ENCODE results near the gene TKTL2. TPM values are rescaled to one million over a fixed set of nuclear protein-coding genes. Genes with fewer than 3 reads are reported as not detected.

The TKTL2 gene
- total RNA-seq, 3 donors from 2014 or later (not counting 1 experiment from before 2014, with no cell fraction given) = not detected

DNA sequence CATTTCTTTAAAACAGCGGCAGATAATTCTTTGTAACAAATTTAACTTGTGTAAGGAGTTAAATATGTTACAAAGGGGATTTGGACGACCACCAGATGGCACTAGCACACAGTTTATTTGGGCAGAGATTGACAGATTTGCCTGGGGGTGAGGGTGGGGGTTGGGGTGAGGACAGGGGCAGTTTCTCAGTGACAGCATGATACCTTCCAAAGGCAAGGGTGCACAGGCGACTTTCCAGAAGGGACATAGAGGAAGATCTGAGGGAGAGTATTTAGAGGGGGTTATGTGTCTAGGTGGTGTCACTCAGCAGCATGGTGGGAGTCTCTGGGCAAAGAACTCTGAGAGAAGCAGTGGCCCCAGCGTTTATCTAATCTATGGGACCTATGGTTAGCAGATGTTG is 11.4 kb upstream of the TKTL2 start:
- Mint-ChIP-seq H3K4me1 (no peaks in the 10 kb centered on the region), H3K9me3 (no peaks in the 10 kb centered on the region), H3K27ac (no peak overlapping the region), H3K4me3 (no peak overlapping the region), H3K36me3 (no peaks in the 10 kb centered on the region), H3K27me3 (ENCODE audit: low read depth in 2 of 2) (peaks cover 0 to 3% of the 10 kb centered on the region in 2 donors)
- Histone ChIP-seq H3K36me3 (ENCODE audit: control insufficient read depth, insufficient read depth, low read length) (no peaks in the 10 kb centered on the region), H3K4me3 (ENCODE audit: low read length) (no peak overlapping the region), H3K4me1 (ENCODE audit: control insufficient read depth, insufficient read depth, low read length) (no peaks in the 10 kb centered on the region), H3K9me3 (ENCODE audit: control insufficient read depth, insufficient read depth, low read length) (no peaks in the 10 kb centered on the region), H3K27me3 (ENCODE audit: control insufficient read depth, insufficient read depth, low read length) (no peaks in the 10 kb centered on the region), H3K27ac (ENCODE audit: low read length) (no peak overlapping the region)
- TF ChIP-seq, protein P1, sequence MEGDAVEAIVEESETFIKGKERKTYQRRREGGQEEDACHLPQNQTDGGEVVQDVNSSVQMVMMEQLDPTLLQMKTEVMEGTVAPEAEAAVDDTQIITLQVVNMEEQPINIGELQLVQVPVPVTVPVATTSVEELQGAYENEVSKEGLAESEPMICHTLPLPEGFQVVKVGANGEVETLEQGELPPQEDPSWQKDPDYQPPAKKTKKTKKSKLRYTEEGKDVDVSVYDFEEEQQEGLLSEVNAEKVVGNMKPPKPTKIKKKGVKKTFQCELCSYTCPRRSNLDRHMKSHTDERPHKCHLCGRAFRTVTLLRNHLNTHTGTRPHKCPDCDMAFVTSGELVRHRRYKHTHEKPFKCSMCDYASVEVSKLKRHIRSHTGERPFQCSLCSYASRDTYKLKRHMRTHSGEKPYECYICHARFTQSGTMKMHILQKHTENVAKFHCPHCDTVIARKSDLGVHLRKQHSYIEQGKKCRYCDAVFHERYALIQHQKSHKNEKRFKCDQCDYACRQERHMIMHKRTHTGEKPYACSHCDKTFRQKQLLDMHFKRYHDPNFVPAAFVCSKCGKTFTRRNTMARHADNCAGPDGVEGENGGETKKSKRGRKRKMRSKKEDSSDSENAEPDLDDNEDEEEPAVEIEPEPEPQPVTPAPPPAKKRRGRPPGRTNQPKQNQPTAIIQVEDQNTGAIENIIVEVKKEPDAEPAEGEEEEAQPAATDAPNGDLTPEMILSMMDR (IDR thresholded peaks at IDR 0.05) = peak; percentile 70
- 10% methylated on average over 3 of the region's 4 CpGs for WGBS (ENCODE audit: insufficient coverage)
- peak in 1 of 2 donors; percentile 80 for DNase-seq
- peak; percentile 55 to 65 (median 62) for ATAC-seq
- intact Hi-C loops (cut with micrococcal nuclease) = loop anchor here (1.0 to 10.0 kb wide), 5 partner anchors 59 to 1252 kb away; no protein-coding TSS in a partner anchor

DNA sequence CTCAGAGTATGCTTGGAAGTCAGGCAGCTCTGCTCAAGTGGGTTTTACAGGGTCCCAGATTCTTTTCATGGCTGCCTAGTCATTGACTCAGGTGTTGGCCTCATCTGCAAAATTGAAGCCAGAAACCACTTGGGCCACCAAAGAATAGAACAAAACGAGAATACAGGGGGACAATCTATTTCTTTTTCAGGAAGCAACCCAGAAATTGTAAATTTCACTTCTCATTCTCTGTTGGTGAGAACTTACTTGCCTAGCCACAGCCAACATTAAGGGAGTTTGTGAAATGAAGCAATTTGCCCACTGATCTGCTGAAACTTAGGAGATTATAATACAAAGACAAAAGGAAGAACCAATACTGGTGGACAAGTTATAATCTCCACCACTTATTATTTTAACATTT is 8.6 kb upstream of the TKTL2 start:
- Histone ChIP-seq H3K27me3 (ENCODE audit: control insufficient read depth, insufficient read depth, low read length) (no peaks in the 10 kb centered on the region), H3K36me3 (ENCODE audit: control insufficient read depth, insufficient read depth, low read length) (no peaks in the 10 kb centered on the region), H3K9me3 (ENCODE audit: control insufficient read depth, insufficient read depth, low read length) (no peaks in the 10 kb centered on the region), H3K4me3 (ENCODE audit: low read length) (no peak overlapping the region), H3K27ac (ENCODE audit: low read length) (no peak overlapping the region), H3K4me1 (ENCODE audit: control insufficient read depth, insufficient read depth, low read length) (no peaks in the 10 kb centered on the region)
- H3K27ac Mint-ChIP-seq = no peak overlapping the region
- DNase-seq (no peak), ATAC-seq (no peak)
- H3K4me3 Mint-ChIP-seq = no peak overlapping the region
- intact Hi-C loops (cut with micrococcal nuclease) = loop anchor here (10.0 kb wide), 1 partner anchor 533 kb away; no protein-coding TSS in a partner anchor
- no peaks in the 10 kb centered on the region for H3K36me3 Mint-ChIP-seq
- no peaks in the 10 kb centered on the region for H3K9me3 Mint-ChIP-seq
- no peaks in the 10 kb centered on the region for H3K27me3 Mint-ChIP-seq (ENCODE audit: low read depth in 2 of 2)
- 11% methylated on average over 1 of the region's 1 CpG for WGBS (ENCODE audit: insufficient coverage)
- TF ChIP-seq, protein P1 (IDR thresholded peaks at IDR 0.05) = no peak
- no peaks in the 10 kb centered on the region for H3K4me1 Mint-ChIP-seq

DNA sequence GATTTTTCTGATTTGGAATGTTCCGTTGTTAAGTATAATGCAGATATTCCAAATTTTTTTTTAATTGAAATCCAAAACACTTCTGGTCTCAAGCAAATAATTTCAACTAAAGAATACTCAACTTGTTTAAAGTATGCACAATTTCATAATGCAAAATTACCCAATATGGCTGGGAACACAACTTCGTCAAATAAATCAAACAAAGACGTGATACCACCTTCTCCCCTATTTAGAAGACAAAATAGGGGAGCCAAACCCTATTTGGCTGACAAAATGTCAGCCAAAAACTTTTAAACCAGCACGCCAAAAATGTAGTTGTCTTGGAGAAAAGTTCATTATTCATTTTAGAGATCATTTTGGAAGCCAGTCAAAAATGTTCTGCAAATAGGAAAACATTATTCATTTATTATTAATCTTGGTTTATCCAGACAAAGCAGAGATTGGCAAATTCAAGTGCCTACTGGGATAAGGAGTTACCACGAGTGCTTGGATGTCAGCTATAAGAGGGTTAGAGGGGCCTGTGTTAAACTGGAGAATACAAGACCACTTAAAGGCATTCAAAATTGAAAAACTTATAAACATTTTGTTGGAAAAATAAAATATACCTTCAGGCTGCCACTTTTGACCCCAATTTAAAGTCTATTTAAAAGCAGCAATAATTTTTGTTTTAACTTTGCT is 3.3 kb upstream of the TKTL2 start:
- Histone ChIP-seq H3K27ac (ENCODE audit: low read length) (no peak overlapping the region), H3K27me3 (ENCODE audit: control insufficient read depth, insufficient read depth, low read length) (no peaks in the 10 kb centered on the region), H3K4me3 (ENCODE audit: low read length) (no peak overlapping the region), H3K9me3 (ENCODE audit: control insufficient read depth, insufficient read depth, low read length) (no peaks in the 10 kb centered on the region), H3K36me3 (ENCODE audit: control insufficient read depth, insufficient read depth, low read length) (no peaks in the 10 kb centered on the region), H3K4me1 (ENCODE audit: control insufficient read depth, insufficient read depth, low read length) (no peaks in the 10 kb centered on the region)
- intact Hi-C loops (cut with micrococcal nuclease) = no loop called here
- H3K27ac Mint-ChIP-seq = no peak overlapping the region
- H3K4me3 Mint-ChIP-seq = no peak overlapping the region
- 81% methylated on average over 3 of the region's 5 CpGs for WGBS (ENCODE audit: insufficient coverage)
- H3K27me3 Mint-ChIP-seq (ENCODE audit: low read depth in 2 of 2) = peaks cover 0 to 7% of the 10 kb centered on the region in 2 donors
- ATAC-seq (no peak), DNase-seq (no peak)
- H3K36me3 Mint-ChIP-seq = no peaks in the 10 kb centered on the region
- H3K9me3 Mint-ChIP-seq = no peaks in the 10 kb centered on the region
- TF ChIP-seq, protein P1 (IDR thresholded peaks at IDR 0.05) = no peak
- H3K4me1 Mint-ChIP-seq = no peaks in the 10 kb centered on the region

DNA sequence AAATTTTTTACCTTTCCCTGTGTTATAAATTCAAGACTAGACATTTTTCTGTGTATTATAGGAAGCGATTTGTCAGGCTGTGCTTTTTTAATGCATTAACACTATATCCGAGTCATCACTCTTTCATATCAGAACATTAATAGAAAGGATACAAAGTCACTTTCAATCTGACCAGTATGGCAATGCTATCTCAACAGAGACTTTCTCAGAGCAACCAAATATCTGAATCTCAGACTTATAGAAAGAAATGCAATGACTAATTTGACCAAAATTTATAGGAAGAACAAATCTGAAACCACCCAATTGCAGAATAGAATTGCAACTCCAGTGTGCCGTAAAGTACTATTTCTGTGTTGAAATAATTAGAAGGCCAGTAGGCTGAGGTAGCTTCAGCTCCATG is 473 bp upstream of the TKTL2 start:
- Histone ChIP-seq H3K27ac (ENCODE audit: low read length) (no peak overlapping the region), H3K36me3 (ENCODE audit: control insufficient read depth, insufficient read depth, low read length) (no peaks in the 10 kb centered on the region), H3K27me3 (ENCODE audit: control insufficient read depth, insufficient read depth, low read length) (peaks cover 2% of the 10 kb centered on the region), H3K4me1 (ENCODE audit: control insufficient read depth, insufficient read depth, low read length) (no peaks in the 10 kb centered on the region), H3K4me3 (ENCODE audit: low read length) (no peak overlapping the region), H3K9me3 (ENCODE audit: control insufficient read depth, insufficient read depth, low read length) (no peaks in the 10 kb centered on the region)
- Mint-ChIP-seq H3K27ac (no peak overlapping the region), H3K4me1 (no peaks in the 10 kb centered on the region), H3K9me3 (no peaks in the 10 kb centered on the region), H3K27me3 (ENCODE audit: low read depth in 2 of 2) (peaks cover 6 to 15% of the 10 kb centered on the region in 2 donors), H3K36me3 (no peaks in the 10 kb centered on the region), H3K4me3 (no peak overlapping the region)
- 97% methylated on average over 3 of the region's 3 CpGs for WGBS (ENCODE audit: insufficient coverage)
- TF ChIP-seq, protein P1 (IDR thresholded peaks at IDR 0.05) = no peak
- intact Hi-C loops (cut with micrococcal nuclease) = no loop called here
- DNase-seq = no peak
- no peak for ATAC-seq

Data from natural killer cell (primary cell).